ENCODE data around the gene FAM50B.

Gene FAM50B

DNA sequence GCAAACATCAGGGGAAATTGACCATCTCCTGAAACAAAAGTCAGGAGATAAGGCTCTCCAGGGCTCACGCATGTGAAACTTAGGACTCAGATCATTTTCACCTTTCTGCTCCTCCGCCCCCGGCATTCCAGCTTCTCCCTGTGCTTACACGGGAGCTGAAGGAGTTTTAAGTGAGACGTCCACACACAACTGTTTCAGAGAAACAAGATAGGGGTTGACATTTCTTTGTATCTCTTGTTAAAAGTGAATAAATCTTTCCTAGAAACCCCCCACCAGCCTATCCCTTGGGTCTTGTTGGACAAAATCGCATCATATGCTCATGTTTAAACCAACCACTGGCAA lies 46.1 kb downstream of the FAM50B start:
- no peak for DNase-seq (ENCODE audit: low spot score)

DNA sequence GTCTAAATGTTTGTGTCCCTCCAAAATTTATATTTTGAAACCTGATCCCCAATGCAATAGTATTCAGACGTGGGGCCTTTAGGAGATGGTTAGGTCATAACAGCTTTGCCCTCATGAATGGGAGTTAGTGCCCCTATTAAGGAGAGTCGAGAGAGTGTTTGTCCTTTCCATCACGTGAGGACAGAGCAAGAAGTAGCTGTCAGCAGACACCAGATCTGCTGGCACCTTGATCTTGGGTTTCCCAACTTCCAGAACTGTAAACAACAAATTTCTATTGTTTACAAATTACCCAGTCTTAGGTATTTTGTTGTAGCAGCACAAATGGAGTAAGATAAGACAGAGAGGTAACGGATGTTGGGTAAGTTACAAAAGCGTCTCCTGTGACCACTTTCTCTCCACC lies 46.6 kb downstream of the FAM50B start:
- no peak for DNase-seq (ENCODE audit: low spot score)

DNA sequence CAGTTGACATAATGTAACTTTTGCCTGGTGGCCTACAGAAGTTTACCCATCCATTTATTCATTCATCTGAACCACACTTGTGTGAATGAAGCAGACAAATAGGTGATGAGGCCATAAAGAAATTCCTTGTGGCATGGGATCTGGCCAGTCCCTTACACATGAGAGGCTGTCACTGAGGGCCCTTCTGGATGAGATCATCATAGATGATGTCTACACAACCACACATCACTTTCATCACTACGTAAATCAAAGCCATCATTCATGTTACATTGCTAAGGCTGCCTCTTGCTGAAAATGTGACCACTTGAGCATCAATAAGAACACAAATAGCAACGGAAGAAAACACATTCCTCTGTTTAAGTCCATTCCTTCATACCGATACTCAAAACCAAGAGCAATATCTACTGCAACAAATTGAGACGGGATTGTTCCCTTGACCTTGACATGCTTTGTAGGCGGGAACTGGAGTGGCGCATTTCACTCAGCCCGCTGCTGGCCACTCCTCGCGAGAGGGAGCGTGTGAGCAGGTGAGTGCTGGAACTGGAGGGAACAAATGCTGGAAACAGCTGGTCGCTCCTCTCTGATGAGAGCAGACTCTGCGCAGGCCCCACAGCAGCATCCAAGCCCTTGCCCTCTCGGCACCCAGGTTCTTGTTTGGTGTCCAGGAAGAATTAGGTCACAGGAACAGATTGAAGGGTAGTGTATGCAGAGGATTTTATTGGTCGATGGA lies 49.3 kb downstream of the FAM50B start:
- no peak for DNase-seq (ENCODE audit: low spot score)

DNA sequence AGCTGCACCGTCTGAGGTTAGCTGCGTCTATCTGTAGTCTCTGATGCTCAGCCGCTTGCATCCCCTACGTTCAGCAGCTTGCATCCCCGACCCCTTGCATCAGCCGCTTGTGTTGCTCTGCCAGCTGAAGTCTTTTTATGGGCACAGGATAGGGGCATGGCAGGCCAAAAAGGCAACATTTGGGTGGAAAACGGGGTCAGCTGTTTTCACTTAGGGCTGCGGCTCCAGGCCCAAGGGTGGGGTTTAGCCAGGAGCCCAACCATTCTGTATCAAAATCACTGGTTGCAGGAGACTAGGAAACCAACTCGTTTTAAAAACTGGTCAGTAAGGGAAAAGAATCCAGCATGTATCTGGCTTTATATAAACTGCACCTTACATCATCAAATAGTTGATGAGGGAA lies 49.9 kb downstream of the FAM50B start:
- DNase-seq (ENCODE audit: low spot score) = no peak

DNA sequence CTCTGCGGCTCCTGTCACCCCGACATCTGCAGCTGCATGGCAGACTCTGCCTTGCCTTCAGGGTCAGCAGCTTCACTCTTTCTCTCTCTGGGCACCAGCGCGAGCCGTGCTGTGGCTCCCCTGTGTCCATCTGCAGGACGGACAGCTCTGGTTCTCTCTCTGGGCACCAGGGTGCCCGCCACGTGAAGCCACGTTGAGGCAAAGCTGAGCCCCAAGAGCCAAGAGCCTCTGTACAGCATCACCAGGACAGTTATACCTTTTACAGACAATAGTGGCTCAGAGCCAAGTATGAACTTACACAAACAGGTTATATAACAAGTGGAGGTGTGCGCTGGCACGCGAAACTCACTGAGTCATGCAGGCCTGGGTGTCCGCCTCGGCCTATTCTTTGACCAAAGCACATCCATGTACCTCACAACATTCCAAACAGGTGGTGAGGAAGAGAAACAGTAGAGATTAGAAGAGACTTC lies 50.8 kb downstream of the FAM50B start:
- DNase-seq (ENCODE audit: low spot score) = no peak
